GM21825 (cell line): ENCODE results near the gene UPF1.
"Not testable (repeated sequence)": the region's sequence is repeated elsewhere in the genome, so short reads cannot be mapped to it uniquely, and the experiment has no call there.

Experiments
- ATAC-seq: cut with Tn5 transposase; IDR thresholded peaks from one replicate; pipeline ENCODE4 v1.9.1; 2021; ENCODE audit warnings: mild to moderate bottlenecking, moderate library complexity; ENCODE audit not compliant: unreplicated experiment

The UPF1 gene

DNA sequence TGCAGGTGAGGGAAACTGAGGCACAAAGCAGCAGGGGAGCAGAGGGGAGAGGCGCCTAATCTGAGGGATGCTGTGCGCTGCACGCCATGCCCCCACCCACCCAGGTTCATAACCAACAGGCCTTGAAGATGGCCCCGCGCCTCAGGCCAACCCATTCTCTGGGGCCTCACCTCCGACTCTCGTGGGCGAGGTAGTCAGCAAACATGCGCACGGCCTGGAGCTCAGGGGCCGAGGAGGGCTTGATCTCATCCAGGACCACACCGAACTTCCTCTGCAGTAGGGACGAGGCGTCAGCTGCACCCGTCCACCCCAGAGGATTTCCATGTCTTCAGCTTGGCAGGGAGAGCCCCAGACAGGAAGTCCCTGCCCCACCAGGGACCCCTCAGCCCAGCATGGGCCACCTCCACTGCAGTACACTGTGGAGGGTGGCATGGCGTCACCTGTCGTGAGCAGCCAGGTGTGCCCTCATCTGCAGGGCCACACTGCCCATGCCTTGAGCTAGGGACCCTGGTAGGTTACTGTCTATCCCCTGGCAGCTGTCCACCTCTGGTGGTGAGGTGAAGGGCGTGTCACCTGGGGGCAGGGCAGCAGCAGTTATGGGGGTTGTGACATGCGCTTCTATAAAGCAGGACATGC, 79.2 kb downstream of the UPF1 start:
- ATAC-seq, result no peak

DNA sequence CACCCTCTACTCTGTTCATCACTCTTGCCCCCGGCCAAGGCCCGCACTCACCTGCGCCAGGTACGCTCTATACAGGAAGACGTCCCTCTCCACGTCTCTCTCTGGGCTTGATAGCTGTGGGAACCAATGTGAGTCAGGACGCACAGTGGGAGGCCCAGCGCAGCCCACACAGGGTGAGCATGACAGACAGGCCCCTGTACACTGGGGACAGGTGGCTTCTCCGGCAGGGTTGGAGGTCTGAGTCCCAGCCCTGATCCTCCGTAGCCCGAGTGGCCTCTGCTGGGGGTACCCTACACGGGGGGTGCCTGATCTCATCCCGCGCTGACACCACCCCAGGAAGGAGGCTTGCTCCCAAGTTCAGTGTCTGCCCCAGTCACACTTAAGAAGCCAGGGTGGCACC, 81.2 kb downstream of the UPF1 start:
- no peak for ATAC-seq

DNA sequence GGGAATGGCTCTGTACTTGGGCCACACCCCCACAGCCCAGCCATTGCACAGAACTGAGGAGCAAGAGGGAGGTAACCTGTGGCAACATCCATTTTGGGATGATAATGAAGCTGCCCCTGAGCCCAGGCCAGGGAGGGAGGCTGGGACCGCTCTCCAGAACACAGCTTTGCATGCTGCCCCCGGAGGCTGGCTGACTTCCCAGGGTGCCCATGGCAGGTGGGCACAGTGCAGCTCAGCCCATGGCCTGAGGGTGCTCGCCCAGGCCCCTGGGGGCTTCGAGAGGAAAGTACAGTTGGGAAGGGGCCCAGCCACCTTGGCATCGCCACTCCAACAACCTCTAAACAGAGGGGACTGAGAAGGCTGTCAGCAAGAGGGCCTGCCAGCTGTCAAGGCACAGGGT, 81.7 kb downstream of the UPF1 start:
- no peak for ATAC-seq

DNA sequence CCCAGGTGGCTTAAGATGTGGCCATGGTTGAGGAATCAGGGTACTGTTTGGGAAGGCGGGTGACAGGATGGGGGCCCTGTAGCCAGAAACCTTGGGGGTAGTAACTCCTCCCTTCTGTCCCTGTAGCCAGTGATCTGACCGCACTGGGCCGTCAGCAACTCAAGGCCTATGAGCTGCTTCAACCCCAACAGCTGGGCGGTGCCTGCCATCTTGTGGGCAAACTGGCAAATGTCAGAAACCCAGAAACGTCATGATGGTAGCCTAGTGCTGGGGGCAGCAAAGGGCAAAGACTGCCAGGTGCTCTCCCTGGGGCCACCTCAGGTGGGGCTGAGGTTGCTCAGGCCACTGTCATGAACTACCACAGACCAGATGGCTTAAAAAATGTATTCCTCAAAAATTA, 83.9 kb downstream of the UPF1 start:
- no peak for ATAC-seq

DNA sequence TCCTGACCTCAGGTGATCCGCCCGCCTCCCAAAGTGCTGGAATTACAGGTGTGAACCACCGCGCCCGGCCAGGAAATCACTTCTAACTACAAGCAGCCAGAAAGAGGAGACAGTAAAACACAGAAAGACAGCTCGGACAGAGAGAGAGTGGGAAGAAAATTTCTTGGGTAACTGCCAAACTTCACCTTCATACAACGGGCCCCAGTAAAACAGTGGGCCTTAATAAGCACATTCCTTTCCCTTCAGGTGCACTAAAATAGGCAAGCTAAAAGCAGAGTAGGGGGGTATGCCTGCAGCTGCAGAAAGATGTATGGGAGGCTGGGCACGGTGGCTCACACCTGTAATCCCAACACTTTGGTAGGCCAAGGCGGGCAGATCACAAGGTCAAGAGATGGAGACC, 85.8 kb downstream of the UPF1 start:
- not testable (repeated sequence) for ATAC-seq
